ENCODE results near the gene SUPT16H.
"Not testable (repeated sequence)": the region's sequence is repeated elsewhere in the genome, so short reads cannot be mapped to it uniquely, and the experiment has no call there.

The SUPT16H gene

DNA sequence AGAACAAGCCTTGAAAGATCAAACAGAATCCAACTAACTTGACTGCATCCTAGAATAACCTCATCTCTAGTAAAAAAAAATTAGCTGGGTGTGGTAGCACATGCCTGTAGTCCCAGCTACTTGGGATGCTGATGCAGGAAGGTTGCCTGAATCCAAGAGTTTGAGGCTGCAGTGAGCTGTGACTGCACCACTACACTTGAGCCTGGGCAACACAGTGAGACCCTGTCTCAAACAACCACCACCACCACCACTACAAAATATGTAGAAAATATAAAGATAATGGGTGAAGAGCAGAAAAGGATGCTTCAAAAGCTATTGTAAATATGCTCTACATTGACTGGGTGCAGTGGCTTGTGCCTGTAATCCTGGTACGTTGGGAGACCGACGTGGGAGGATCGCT lies 27.3 kb downstream of the SUPT16H start:
- DNase-seq = no peak

DNA sequence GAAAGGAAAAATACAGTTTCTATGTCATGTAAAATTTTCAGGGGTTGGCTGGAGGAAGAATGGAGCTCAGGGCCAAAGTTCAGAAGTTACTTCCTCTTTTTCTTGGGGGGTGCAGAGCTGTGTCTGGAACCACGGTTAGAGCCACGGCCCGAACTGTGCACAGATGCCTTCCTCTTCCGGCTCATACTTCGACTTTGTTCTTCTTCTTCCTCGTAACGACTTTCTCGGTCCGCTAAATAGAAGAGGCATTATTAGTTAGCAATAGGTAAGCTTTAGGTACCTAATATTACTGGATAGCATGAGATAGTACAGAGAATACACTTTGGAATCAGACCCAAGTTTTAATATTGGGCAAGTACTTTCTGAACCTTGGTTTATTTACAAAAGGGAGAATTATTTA lies 31.2 kb downstream of the SUPT16H start:
- DNase-seq = no peak

DNA sequence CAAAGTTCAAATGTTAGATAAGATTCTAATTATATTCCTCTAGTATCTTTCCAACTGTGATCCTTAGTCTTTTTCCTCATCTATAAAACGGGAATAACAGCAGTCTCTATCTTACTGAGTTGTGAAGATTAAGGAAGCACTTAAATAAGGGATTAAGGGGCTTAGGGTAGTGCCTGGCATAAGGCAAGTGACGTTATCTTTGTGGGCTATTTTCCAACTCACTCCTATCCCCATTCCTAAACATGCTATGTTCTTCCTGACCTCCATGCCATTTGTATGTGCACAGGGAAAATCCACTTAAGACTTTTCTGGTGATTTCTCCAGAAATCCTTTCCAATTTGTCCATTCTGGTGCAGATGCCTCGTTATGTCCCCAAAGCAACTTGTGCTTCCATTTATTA lies 33.3 kb downstream of the SUPT16H start:
- no peak for DNase-seq

DNA sequence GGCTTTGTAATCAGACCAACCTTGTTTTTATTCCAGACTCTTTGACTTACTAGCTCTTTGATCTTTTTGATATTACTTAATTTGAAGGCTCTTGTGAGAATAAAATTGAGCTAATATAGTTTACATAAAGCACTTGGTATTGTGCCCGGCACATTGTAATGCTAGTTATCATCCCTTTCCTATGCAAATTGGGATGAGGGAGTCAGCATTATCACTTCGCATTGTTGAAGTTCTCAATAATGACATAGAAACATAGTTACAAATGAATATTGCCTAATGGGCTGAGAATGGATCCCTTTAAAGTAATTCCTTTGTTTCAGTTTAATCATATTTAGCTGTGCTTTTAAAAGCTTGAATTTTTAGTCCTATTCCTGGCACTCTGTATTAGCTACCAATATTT lies 36.6 kb downstream of the SUPT16H start:
- no peak for DNase-seq

DNA sequence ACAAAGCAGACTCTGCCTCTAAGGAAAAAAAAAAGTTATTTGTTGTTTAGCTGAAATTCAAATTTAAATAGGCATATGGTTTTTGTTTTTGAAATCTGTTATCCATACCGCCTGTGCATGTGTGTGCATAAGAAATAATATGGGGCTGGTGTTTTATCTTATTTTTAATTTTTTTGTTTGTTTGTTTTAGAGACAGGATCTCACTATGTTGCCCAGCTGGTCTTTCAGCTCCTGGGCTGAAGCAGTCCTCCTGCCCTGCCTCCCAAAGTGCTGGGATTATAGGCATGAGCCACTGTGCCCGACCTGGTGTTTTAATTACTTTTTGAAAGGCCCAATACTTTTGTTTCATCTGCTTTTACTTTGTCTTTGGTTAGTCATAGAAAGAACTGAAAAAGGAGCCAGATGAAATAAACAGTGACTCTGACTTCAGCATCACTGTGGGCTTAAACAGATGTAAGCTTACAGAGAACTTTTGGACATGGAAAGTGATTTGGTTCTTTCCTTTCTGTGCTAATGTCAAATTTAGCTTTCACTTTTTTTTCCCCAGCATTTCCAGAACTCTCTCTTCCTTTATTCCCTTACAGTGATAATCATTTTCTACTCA lies 37.2 kb downstream of the SUPT16H start:
- DNase-seq = no peak

DNA sequence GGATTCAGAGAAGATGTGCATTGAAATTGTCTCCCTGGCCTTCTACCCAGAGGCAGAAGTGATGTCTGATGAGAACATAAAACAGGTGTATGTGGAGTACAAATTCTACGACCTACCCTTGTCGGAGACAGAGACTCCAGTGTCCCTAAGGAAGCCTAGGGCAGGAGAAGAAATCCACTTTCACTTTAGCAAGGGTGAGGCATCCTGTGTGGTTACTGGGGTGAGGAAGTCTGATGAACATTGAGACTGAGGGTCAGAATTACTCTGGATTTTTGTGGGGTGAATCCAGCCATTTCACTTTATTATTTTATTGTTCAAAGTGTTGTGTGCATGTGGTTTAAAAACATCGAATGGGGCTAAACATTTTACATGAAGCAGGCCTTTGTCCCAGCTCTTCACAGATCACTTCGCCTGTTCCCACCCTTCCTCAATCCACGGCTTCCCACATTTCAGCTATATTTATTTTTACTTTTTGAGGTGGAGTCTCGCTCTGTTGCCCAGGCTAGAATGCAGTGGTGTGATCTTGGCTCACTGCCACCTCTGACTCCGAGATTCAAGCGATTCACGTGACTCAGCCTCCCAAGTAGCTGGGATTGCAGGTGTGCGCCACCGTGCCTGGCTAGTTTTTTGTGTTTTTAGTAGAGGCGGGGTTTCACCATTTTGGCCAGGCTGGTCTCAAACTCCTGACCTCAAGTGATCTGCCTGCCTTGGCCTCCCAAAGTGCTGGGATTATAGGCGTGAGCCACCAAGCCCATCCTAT lies 40.6 kb downstream of the SUPT16H start:
- no peak for DNase-seq

DNA sequence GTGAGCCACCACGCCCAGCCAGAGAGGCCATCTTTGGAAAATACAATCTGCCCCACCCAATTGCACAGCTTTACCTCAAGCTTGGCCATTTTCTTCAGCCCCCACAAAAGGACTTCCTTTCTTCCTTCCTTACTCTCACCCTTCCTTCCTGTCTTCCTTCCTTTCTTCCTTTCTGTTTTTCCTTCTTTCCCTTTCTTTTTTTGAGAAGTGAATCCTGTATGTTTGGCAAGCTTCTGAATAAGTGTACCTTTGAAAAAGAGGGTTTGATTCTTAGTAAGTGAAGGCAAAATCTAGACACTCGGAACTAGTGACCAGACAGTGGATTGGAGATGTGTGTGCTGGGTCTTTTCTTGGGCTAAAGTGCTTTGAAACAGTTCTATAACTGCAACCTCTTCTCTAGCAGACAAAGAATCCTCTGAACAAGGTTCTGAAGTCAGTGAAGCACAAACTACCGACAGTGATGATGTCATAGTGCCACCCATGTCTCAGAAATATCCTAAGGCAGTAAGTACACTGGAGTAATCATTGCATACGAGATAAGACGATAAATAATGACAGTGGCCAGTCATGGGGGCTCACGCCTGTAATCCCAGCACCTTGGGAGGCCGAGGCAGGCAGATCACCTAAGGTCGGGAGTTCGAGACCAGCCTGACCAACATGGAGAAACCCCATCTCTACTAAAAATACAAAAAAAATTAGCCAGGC lies 49.5 kb downstream of the SUPT16H start:
- no peak for DNase-seq

DNA sequence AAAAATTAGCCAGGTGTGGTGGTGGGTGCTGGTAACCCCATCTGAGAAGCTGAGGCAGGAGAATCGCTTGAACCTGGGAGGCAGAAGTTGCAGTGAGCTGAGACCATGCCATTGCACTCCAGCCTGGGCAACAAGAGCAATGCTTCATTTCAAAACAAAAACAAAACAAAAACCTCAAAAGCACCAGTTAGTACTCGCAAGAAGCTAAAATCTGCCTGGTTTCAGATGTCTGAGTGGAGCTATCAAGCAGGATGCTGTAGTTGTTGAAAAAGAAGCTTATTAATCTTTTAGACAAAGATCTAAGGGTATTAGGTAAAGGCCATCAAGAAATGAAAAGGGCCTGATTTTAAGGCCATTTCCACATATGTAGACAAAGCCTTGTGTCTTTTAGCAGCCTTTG lies 50.9 kb downstream of the SUPT16H start:
- DNase-seq = no peak

DNA sequence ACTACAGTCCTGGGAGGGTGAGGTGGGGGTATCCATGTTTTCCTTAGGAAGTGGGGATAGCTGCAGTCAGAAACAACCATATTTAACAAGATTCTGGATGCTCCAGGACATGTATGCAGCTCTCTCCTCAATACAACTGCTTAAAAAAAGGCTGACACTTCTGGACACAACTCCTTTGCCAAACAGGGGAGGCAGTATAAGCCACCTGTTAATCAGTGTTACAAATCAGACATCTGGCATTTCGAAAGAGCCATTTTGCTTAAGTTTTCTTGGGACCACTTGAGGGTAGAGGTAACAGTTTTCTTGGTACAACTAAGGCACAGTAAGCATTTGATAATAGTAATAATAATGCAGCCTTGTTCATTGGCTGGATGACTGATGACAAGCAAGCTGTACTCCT lies 56.8 kb downstream of the SUPT16H start:
- DNase-seq = no peak

DNA sequence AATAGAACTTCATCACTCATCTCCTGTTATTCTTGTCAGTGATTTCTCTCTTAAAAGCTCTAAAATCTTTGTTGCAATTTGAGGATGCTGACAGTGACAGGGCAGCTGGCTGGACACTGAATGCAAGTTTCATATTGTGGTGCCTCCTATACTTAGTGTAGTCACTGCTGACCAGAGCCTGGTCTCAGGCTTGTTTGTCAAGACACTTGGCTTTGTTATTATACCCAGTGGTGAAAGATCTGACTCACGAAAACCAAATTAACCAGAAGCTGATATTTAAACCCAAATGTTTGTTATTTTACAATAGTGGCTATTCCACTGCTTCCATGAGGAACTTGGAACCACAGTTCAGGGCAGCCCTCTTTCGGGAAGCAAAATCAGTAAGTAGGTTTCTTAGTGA lies 61.1 kb downstream of the SUPT16H start:
- DNase-seq = no peak

DNA sequence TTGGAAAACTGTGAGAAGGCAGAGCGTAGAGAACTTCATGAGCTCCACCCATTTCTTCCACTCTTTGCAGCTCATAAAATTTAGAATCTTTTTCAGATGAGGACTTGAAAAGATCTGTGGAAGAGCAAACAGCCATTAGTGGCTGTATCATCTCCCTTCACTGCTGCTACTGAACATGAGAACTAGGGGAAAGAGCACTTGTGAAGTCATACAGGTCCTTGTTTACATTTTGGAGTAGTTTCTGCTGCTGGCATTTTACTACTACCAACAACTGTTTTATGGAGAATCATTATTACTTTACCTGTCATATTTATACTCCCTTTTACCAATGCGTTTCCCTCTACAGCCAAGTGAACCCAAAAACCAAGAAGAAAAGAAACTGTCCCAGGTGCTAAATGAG lies 62.9 kb downstream of the SUPT16H start:
- no peak for DNase-seq

DNA sequence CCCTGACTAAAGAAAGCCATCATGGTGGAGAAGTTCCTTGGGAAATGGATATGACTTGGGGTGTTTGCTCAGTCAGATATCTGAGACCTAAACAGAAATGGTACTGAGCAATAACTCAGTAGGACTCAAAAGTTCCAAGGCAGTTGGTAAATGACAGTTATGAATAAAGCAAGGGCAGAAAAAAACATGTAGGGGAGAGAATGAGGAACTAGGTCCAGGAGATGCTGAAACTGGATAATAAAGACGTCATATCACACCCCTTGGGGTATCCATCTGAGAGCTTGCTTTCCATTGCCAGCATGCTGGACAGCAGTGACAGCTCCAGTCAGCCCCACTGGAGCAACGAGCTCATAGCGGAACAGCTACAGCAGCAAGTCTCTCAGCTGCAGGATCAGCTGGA lies 66.4 kb downstream of the SUPT16H start:
- DNase-seq = no peak

DNA sequence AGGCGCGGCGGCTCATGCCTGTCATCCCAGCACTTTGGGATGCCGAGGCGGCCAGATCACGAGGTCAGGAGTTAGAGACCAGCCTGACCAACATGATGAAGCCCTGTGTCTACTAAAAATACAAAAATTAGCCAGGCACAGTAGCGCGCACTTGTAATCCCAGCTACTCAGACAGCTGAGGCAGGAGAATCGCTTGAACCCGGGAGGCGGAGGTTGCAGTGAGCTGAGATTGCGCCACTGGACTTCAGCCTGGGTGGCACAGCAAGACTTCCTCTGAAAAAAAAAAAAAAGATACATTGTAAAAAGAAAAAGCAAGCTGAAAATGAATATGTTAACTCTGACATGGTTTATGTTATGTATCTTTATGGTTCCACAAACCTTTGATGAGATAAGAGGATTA lies 70.3 kb downstream of the SUPT16H start:
- no peak for DNase-seq

DNA sequence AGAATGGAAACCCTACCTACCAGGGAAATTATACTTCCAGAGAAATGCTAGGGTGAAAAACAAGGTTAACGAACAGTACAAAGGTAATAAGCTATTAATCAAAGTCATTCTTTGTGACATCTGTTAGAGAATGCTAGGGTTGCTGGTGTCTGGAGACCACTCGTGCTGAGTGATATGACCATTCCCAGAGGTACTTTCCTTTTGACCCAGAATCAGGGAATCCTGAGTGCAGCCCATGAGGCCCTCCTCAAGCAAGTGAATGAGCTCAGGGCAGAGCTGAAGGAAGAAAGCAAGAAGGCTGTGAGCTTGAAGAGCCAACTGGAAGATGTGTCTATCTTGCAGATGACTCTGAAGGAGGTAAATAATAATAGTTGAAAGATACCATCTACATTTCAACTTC lies 72.2 kb downstream of the SUPT16H start:
- DNase-seq = no peak

DNA sequence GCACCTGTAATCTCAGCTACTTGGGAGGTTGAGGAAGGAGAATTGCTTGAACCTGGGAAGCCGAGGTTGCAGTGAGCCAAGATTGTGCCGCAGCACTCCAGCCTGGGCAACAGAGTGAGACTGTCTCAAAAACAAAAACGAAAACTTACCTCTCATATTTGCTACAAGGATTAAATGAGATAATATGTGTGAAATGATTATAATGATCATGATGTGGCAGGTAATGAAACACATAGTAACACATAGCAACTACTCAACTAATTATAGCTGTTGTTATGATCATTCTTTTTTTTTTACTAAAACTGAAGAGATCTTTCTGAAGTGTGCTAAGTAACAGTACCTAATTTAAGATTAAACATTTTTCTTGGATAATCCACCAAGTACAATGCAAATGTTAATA lies 73.9 kb downstream of the SUPT16H start:
- DNase-seq = no peak

DNA sequence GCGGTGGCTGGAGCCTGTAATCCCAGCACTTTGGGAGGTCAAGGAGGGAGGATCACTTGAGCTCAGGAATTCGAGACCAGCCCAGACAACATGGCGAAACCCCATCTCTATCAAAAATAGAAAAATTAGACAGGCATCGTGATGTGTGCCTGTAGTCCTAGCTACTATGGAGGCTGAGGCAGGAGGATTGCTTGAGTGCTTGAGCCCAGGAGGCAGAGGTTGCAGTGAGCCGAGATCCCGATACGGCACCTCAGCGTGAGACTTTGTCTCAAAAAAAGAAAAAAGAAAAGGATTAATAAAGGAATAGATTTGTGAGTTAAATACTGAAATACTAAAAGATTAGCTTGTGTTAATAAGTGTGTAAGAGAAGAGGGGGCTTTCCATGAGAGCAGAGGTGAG lies 74.6 kb downstream of the SUPT16H start:
- no peak for DNase-seq

DNA sequence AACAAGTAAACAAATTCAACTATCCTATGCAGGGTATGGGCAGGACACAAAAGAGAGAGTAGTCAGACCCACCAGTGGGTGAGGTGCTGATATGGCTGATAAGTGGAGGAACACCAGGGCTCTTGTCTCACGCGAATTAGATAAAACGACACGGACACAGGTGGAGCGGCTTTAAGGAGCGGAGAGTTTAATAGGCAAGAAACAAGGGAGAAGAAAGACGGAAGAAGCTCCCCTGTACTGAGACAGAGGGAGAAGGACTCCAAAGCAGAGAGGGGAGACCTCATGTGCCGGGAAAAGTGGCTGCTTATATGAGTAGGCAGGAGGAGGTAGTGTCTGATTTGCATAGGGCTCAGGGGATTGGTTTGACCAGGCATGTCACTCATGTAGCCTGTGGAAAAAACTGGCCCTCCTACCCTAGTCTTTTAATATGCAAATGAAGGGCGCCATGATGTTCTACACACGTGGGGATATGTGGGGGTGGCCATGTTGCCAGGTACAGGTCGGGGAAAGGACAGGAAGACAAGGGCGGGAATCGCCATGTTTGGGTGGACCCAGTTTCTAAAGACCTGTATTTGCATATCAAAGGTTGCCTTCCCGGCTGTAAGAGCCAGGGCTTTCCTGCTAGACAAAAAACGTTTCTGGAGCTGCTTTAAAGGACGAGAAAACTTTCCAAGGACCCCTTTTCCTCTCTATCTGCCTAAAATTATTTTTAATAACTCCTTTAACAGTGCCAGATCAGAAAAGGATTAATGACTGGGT lies 75.2 kb downstream of the SUPT16H start:
- DNase-seq = no peak

DNA sequence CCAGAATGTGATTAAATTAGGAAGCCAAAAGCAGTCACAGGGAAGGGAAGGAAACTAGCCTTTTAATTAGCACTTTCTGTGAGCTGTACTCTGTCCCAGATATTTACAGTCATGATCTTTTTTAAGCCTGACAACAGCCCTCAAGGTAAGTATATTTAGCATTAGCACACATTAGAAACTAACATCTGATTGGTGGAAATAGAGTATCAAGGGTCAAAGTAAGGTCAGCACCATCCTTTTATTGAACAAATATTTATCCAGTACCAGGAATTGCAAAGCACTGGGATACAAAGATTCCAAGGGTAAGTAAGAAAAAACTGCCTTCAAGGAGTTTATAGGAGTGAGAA lies 75.7 kb downstream of the SUPT16H start:
- no peak for DNase-seq

DNA sequence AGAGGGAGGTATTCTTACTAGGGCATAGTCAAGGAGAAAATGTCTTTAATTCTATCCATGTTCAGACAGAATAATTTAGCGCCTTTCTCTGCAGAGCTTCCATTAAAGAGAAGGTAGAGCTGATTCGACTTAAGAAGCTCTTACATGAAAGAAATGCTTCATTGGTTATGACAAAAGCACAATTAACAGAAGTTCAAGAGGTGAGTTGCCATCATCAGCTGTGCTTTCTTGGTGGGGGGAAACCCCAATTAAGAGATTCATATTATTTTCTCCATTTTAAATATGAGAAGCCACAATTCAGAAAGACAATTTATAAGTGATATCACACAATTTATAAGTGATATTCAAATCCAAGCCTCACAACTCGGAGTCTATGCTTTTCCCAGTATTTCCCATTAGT lies 76.2 kb downstream of the SUPT16H start:
- DNase-seq = no peak

DNA sequence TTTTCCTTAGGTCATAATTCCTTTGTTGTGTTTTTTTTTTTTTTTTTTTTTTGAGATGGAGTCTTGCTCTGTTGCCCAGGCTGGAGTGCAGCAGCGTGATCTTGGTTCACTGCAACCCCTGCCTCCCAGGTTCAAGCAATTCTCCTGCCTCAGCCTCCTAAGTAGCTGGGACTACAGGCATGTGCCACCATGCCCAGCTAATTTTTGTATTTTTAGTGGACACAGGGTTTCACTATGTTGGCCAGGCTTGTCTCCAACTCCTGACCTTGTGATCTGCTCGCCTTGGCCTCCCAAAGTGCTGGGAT lies 81.0 kb downstream of the SUPT16H start:
- not testable (repeated sequence) for DNase-seq

DNA sequence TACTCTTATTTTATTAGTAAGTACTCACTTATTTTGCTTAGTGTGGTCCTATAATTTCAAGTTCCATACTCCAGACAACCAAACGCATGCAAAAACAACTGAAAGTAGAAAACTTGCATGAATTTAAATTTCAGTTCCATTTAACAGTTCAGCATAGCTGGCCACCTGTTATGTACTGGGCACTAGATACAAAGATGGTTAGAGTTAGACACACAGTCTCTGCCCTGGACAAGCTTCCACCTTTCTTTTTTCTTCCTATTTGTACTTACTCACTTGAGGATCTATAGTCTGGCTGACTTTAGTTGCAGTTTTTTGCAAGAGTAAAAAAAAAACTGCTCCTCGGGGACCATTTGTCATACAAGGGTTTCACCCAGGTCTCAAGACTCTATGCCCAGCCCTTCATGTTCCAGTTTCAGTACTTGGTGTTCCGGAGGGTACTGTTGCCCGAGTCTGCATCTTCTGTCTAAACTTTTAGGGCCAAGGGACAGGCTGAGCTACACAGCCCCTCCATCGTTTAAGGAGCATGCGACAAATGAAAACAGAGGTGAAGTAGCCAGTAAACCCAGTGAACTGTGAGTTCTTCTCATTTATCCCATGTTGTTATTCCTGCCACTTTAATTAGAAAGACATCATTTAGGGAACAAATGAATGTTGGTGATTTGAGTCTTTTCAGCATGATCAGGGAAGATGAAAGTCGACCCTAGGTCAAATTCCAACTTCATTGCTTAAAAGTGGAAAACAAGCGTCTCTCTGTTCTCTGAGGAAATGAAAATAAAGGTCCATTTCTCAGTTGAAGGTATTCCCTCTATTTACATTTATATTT lies 81.6 kb downstream of the SUPT16H start:
- DNase-seq = no peak

Measured in activated gamma-delta T cell (primary cell).